Measurements from ENCODE around the gene ARHGEF7. TPM values are rescaled to one million over a fixed set of nuclear protein-coding genes. Genes with fewer than 3 reads are reported as not detected.

ARHGEF7 gene
- total RNA-seq, 2 experiments from 2014 or later: 39.5 to 51.3 TPM

GRCh38 chr13:111074826-111075225 is 40.3 kb upstream of the ARHGEF7 start:
- intact Hi-C loops (cut with micrococcal nuclease; ENCODE audit: unreplicated experiment): loop anchor here (10.0 kb wide), 1 partner anchor 80 kb away; no protein-coding TSS in a partner anchor
- Histone ChIP-seq H3K36me3 (ENCODE audit: insufficient read depth, low read length) (no peaks in the 10 kb centered on the region), H4K20me1 (ENCODE audit: insufficient read depth, low read length) (no peaks in the 10 kb centered on the region), H3K4me3 (ENCODE audit: low read depth, low read length, poor library complexity, severe bottlenecking) (no peak overlapping the region), H3K4me1 (ENCODE audit: insufficient read depth, low read length, poor library complexity, severe bottlenecking) (no peaks in the 10 kb centered on the region), H3K9me2 (ENCODE audit: insufficient read depth, low read length) (no peaks in the 10 kb centered on the region), H2AFZ (ENCODE audit: low read length) (no peak overlapping the region), H3K9me3 (ENCODE audit: low read length) (no peaks in the 10 kb centered on the region), H3K4me2 (ENCODE audit: low read length) (no peak overlapping the region), H3K79me2 (ENCODE audit: insufficient read depth, low read depth, low read length) (no peaks in the 10 kb centered on the region), H3K27ac (ENCODE audit: low read depth, low read length, poor library complexity, severe bottlenecking) (no peak overlapping the region)
- no peak for DNase-seq (ENCODE audit: low spot score)
- ChIA-PET CTCF (ENCODE audit: unreplicated experiment) (no interaction called here), POLR2A (no interaction called here)
- TF ChIP-seq EZH2phosphoT487 (IDR thresholded peaks at IDR 0.05; ENCODE audit: borderline replicate concordance, low read depth, low read length) (no peak), CTCF (conservative IDR thresholded peaks at IDR 0.05; ENCODE audit: low read length) (no peak)
- BruUV-seq (replicated peaks): no TSS peak

GRCh38 chr13:111076155-111077013 is 38.7 kb upstream of the ARHGEF7 start:
- no peak overlapping the region for H3K27ac ChIP-seq (ENCODE audit: low read depth, low read length, poor library complexity, severe bottlenecking)
- TF ChIP-seq EZH2phosphoT487 (IDR thresholded peaks at IDR 0.05; ENCODE audit: borderline replicate concordance, low read depth, low read length) (no peak), CTCF (conservative IDR thresholded peaks at IDR 0.05; ENCODE audit: low read length) (no peak)
- H3K4me1 ChIP-seq (ENCODE audit: insufficient read depth, low read length, poor library complexity, severe bottlenecking): no peaks in the 10 kb centered on the region
- no TSS peak for BruUV-seq (replicated peaks)
- ChIA-PET CTCF (ENCODE audit: unreplicated experiment) (no interaction called here), POLR2A (no interaction called here)
- no peaks in the 10 kb centered on the region for H3K9me2 ChIP-seq (ENCODE audit: insufficient read depth, low read length)
- intact Hi-C loops (cut with micrococcal nuclease; ENCODE audit: unreplicated experiment): loop anchor here (10.0 kb wide), 1 partner anchor 78 kb away; no protein-coding TSS in a partner anchor
- H3K4me2 ChIP-seq (ENCODE audit: low read length): no peak overlapping the region
- H3K9me3 ChIP-seq (ENCODE audit: low read length): no peaks in the 10 kb centered on the region
- no peaks in the 10 kb centered on the region for H4K20me1 ChIP-seq (ENCODE audit: insufficient read depth, low read length)
- H2AFZ ChIP-seq (ENCODE audit: low read length): no peak overlapping the region
- no peaks in the 10 kb centered on the region for H3K36me3 ChIP-seq (ENCODE audit: insufficient read depth, low read length)
- H3K79me2 ChIP-seq (ENCODE audit: insufficient read depth, low read depth, low read length): no peaks in the 10 kb centered on the region
- no peak for DNase-seq (ENCODE audit: low spot score)
- H3K4me3 ChIP-seq (ENCODE audit: low read depth, low read length, poor library complexity, severe bottlenecking): no peak overlapping the region

DNA sequence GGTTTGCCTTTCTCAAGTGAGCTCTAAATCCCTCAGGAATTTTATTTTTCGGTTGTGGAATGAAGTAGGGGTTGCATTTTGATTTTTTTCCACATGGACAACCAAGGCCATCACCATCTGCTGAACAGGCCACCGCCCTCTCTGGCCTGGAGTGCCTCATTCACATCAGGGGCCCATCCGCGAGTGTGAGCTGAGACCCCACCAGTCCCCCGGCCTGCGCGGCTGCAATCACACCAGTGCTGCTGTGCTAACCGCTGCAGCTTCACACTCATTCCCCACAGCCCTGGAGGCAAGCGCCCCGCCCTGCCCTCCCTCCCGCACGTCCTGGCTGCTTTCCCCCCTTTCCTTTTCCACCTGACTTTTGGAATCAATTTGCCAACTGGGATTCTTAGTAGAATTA is 35.7 kb upstream of the ARHGEF7 start:
- H3K4me3 ChIP-seq (ENCODE audit: low read depth, low read length, poor library complexity, severe bottlenecking): no peak overlapping the region
- no peaks in the 10 kb centered on the region for H3K9me2 ChIP-seq (ENCODE audit: insufficient read depth, low read length)
- H3K36me3 ChIP-seq (ENCODE audit: insufficient read depth, low read length): no peaks in the 10 kb centered on the region
- no peak for TF ChIP-seq EZH2phosphoT487 (IDR thresholded peaks at IDR 0.05; ENCODE audit: borderline replicate concordance, low read depth, low read length)
- TF ChIP-seq CTCF (conservative IDR thresholded peaks at IDR 0.05; ENCODE audit: low read length): no peak
- no peak for DNase-seq (ENCODE audit: low spot score)
- intact Hi-C loops (cut with micrococcal nuclease; ENCODE audit: unreplicated experiment): loop anchor here (10.0 kb wide), 1 partner anchor 75 kb away; no protein-coding TSS in a partner anchor
- no peak overlapping the region for H3K27ac ChIP-seq (ENCODE audit: low read depth, low read length, poor library complexity, severe bottlenecking)
- ChIA-PET POLR2A (interaction anchor here (0.6 kb wide), 1 partner anchor 1593 kb away, joined by 4 read pairs; no protein-coding TSS in a partner anchor), CTCF (ENCODE audit: unreplicated experiment) (no interaction called here)
- no peak overlapping the region for H3K4me2 ChIP-seq (ENCODE audit: low read length)
- no peaks in the 10 kb centered on the region for H3K9me3 ChIP-seq (ENCODE audit: low read length)
- no peaks in the 10 kb centered on the region for H3K4me1 ChIP-seq (ENCODE audit: insufficient read depth, low read length, poor library complexity, severe bottlenecking)
- no TSS peak for BruUV-seq (replicated peaks)
- no peaks in the 10 kb centered on the region for H3K79me2 ChIP-seq (ENCODE audit: insufficient read depth, low read depth, low read length)
- H2AFZ ChIP-seq (ENCODE audit: low read length): no peak overlapping the region
- H4K20me1 ChIP-seq (ENCODE audit: insufficient read depth, low read length): no peaks in the 10 kb centered on the region
